Testis (tissue), 3 donors: ENCODE measurements around the gene ZBTB17. TPM values are rescaled to one million over a fixed set of nuclear protein-coding genes. Genes with fewer than 3 reads are reported as not detected.
"Not testable (repeated sequence)": the region's sequence is repeated elsewhere in the genome, so short reads cannot be mapped to it uniquely, and the experiment has no call there.

Source experiments
- DNase-seq: peaks from one replicate; pipeline ENCODE4 v3.0.0-alpha.2; 2019
- H3K27ac ChIP-seq, 2 donors: fragments of 200-600 bp; sonication (generic); one replicate each; pipeline ENCODE4 v1.5.1; 2019
- H3K27me3 ChIP-seq: fragments of 200-600 bp; sonication (generic); one replicate; pipeline ENCODE4 v1.5.1; 2019
- H3K36me3 ChIP-seq: fragments of 200-600 bp; sonication (generic); one replicate; pipeline ENCODE4 v1.5.1; 2017; ENCODE audit warnings: low read depth; ENCODE audit errors: missing control alignments
- H3K4me1 ChIP-seq: fragments of 200-600 bp; sonication (generic); one replicate; pipeline ENCODE4 v1.5.1; 2019
- H3K4me3 ChIP-seq, 2 donors: fragments of 200-600 bp; sonication (generic); one replicate each; pipeline ENCODE4 v1.5.1; 2017 to 2019
- H3K9me3 ChIP-seq: fragments of 200-600 bp; sonication (generic); one replicate; pipeline ENCODE4 v1.5.1; 2017
- CTCF ChIP-seq, 3 experiments: fragments of 450-650 bp in 2 of 3; fragments of 200-600 bp in 1 of 3; sonication (generic) in 1 of 3; IDR thresholded peaks; one replicate each; pipeline ENCODE4 v1.5.1; 2016 to 2019; ENCODE audit warnings: antibody characterized with exemption in 3 of 3, mild to moderate bottlenecking in 2 of 3, moderate library complexity in 1 of 3
- POLR2A ChIP-seq: fragments of 450-650 bp; IDR thresholded peaks from one replicate; pipeline ENCODE4 v1.6.1; 2017; ENCODE audit warnings: antibody characterized with exemption, mild to moderate bottlenecking, moderate library complexity
- WGBS, 2 donors: methylation state at CpG; one replicate each; pipeline ENCODE4 v1.1.5; 2018; 5-methylcytosine and 5-hydroxymethylcytosine counted together
- intact Hi-C: fragments of 100-400 bp; cut with DNase I; formaldehyde crosslinking; loops from one replicate; pipeline ENCODE4 v1.15.1; 2023; ENCODE audit warnings: low total_unique reads
- polyA plus RNA-seq: library from polyadenylated mRNA; stranded (reverse); fragments of 350-450 nt; fragmentation: Illumina TruSeq; extraction: RNeasy Lipid Tissue Mini Kit (QIAGEN cat#74804); gene quantifications from one replicate; pipeline ENCODE4 v1.2.3, GENCODE V29; 2014; ENCODE audit warnings: low read depth, low replicate concordance; ENCODE audit not compliant: insufficient read depth
- total RNA-seq, 2 donors: library from RNA; depleted of rRNA; stranded (reverse); fragments of >200 nt; gene quantifications; one replicate each; pipeline ENCODE4 v1.2.3, GENCODE V29; 2016

Gene ZBTB17
- total and polyA plus RNA-seq, 3 donors from 2014 or later = 53.6 to 65.8 (median 60.2) TPM

DNA sequence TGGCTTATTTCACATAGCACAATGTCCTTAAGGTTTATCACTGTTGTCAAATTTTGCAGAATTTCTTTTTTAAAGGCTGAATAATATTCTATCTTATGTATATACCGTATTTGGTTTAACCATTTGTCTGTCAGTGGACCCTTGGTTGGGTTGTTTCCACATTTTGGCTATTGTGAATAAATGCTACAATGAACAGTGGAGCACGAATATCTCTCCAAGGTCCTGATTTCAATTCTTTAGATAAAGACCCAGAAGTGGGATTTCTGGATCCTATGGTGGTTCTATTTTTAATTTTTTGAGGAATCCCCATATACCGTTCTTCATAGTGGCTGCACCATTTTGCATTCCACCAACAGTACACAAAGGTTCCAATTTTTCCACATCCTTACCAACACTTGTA, 5.8 kb upstream of the ZBTB17 start:
- H3K27ac ChIP-seq = no peak overlapping the region
- no peak overlapping the region for H3K4me3 ChIP-seq
- DNase-seq = no peak
- no peaks in the 10 kb centered on the region for H3K36me3 ChIP-seq
- intact Hi-C loops = no loop called here
- no peaks in the 10 kb centered on the region for H3K27me3 ChIP-seq
- WGBS, 2 donors = 83 to 86% methylated on average over 3 of the region's 3 CpGs
- H3K9me3 ChIP-seq = no peaks in the 10 kb centered on the region
- TF ChIP-seq POLR2A (no peak), CTCF (IDR thresholded peaks at IDR 0.05) (no peak)
- H3K4me1 ChIP-seq = peaks cover under 1% of the 10 kb centered on the region

- H3K36me3 ChIP-seq, H3K27ac ChIP-seq, DNase-seq, H3K9me3 ChIP-seq, intact Hi-C loops, H3K27me3 ChIP-seq, H3K4me3 ChIP-seq: not testable (repeated sequence)
- whole genome bisulfite sequencing, 2 donors = 70 to 80% methylated on average over 4 of the region's 4 CpGs
- peaks cover 12% of the 10 kb centered on the region for H3K4me1 ChIP-seq
Observed at GRCh38 chr1:15977947-15978346, 2.0 kb upstream of the ZBTB17 start.

DNA sequence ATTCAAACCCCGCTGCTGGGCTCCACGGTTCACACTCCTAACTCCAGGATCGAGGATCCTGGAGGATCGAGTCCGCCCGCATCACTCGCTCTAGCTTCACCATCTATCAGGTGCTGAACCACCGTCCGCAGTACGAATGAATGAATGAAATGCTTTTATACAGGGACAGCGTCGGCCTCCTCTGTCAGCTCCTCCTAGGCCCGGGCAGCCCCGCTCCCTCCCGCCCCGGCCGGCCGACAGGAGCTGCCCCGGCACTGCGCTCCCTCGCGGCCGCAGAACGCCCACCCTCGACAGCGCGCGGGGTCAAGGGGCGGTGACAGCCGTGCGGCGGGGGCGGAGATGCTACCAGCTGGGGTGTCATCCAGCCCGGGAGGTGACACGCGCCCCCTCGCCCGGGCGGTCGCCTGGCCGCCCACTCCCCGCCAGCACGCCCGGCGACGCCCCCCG, 520 bp downstream of the ZBTB17 start:
- no peak for TF ChIP-seq CTCF (IDR thresholded peaks at IDR 0.05)
- TF ChIP-seq POLR2A = no peak
- Histone ChIP-seq H3K36me3 (no peaks in the 10 kb centered on the region), H3K27ac (peak overlapping the region; percentile 69 to 82), H3K27me3 (no peaks in the 10 kb centered on the region), H3K9me3 (no peaks in the 10 kb centered on the region), H3K4me1 (peaks cover 12% of the 10 kb centered on the region), H3K4me3 (peak overlapping the region; percentile 76 to 96)
- 2% methylated on average over 10 to 46 of the region's 47 CpGs for WGBS, 2 donors
- intact Hi-C loops = no loop called here
- DNase-seq = peak; percentile 63

DNA sequence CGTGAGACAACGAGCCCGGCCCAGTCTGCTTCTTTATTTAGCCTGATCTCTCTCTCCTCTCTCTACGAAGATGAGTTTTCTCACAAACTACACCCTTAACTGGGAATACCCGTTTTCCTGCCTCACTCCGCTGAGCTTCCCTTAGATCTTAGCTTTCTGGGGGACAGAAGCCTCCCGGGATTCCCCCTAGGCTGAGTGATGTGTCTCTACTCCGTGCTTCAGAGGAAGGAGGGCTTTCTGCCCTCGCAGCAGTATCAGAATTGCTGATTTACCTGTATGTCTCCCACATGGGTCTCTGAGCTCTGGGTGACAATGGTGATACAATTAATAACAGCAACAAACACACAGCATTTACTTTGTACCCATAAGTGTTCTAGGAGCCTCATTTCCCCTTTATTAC, 1.0 kb downstream of the ZBTB17 start:
- no peaks in the 10 kb centered on the region for H3K36me3 ChIP-seq
- H3K27me3 ChIP-seq = no peaks in the 10 kb centered on the region
- no peaks in the 10 kb centered on the region for H3K9me3 ChIP-seq
- no peak for TF ChIP-seq POLR2A
- TF ChIP-seq CTCF (IDR thresholded peaks at IDR 0.05) = no peak
- peaks cover 12% of the 10 kb centered on the region for H3K4me1 ChIP-seq
- intact Hi-C loops = no loop called here
- H3K4me3 ChIP-seq = peak overlapping the region; percentile 76 to 96
- H3K27ac ChIP-seq = no peak overlapping the region
- no peak for DNase-seq
- WGBS, 2 donors = 38 to 39% methylated on average over 9 of the region's 9 CpGs

- 90 to 96% methylated on average over 4 of the region's 4 CpGs for WGBS, 2 donors
- no peaks in the 10 kb centered on the region for H3K9me3 ChIP-seq
- H3K27me3 ChIP-seq = no peaks in the 10 kb centered on the region
- no peaks in the 10 kb centered on the region for H3K36me3 ChIP-seq
- peaks cover 12% of the 10 kb centered on the region for H3K4me1 ChIP-seq
- DNase-seq = no peak
- no peak for TF ChIP-seq POLR2A
- TF ChIP-seq CTCF (IDR thresholded peaks at IDR 0.05) = no peak
- no peak overlapping the region for H3K4me3 ChIP-seq
- intact Hi-C loops = no loop called here
- H3K27ac ChIP-seq = no peak overlapping the region
Observed at GRCh38 chr1:15973772-15974171, 2.1 kb downstream of the ZBTB17 start.
